ENCODE measurements around the gene GH2. TPM values are rescaled to one million over a fixed set of nuclear protein-coding genes. Genes with fewer than 3 reads are reported as not detected.

The GH2 gene
- total and polyA plus RNA-seq, 2 experiments from 2014 or later = not detected

DNA sequence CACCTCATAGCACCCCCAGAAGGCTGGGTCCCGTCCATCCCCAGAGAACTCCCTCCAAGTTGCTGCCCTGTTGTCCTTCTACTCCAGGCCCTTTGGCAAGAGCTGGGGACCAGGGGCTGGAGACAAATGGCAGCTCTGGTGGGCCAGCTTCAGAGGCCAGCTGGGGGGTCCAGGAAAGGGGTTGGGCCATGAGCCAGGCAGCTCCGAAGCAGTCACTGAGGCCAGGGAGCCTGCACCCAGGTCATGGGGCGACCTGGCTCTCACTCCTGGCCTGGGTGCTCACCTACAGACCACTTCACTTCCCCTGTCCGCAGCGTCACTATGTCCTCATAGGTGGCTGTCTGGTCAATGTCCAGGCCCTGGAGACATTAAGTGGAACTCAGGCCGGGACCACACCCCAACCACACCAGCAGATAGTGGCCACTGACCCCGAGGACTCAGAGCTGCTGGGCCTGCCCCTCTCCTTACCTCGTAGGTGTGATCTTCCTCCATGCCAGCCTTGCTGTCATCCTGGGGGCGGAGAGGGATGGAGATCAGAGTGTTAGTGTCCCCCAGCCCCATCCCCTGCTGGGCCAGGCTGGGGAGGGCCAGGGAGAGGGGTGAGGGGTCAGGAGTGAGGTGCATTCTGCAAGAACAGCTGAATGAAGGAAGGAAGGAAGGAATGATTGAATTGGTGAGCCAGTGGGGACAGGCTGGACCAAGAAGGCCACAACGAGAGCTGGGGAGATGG is 47.4 kb upstream of the GH2 start:
- H3K4me1 ChIP-seq (ENCODE audit: insufficient read depth) = no peaks in the 10 kb centered on the region
- in situ Hi-C loops (cut with MboI) = loop anchor here (10.0 kb wide), 2 partner anchors 96 to 206 kb away; partner anchors contain the start of genes ERN1 and ICAM2
- TF ChIP-seq EZH2 (IDR thresholded peaks at IDR 0.05; ENCODE audit: insufficient read depth, poor library complexity, severe bottlenecking) (no peak), EZH2phosphoT487 (IDR thresholded peaks at IDR 0.05; ENCODE audit: insufficient read depth, low read depth) (no peak)

DNA sequence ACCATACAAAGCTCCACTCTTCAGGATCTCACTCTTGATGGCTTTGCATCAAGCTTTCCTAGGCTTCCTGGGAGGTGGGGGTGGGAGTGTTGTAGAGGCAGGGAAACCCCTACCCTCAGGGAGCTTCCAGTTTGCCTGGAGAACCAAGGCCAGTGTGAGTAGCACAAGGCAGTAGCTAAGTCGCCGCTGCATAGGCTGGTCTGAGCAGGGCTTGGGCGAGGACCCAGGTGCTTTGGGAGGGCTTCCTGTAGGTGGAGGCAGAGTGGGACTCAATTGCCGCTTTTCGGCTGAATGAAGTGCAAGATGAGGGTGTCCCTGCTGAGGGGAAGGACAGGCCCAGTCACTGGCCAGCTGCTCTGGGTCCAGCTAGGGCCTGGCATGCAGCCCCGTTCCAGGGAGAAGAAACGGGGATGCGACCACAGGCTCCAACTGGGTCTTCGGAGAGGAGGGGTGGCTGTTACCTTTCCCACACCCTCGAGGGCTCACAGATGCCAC is 46.5 kb upstream of the GH2 start:
- H3K36me3 ChIP-seq (ENCODE audit: low read depth) = no peaks in the 10 kb centered on the region
- WGBS, 2 experiments (ENCODE audit: low coverage in 1 of 2, low lambda C conversion rate in 2 of 2, missing lambda C conversion rate in 2 of 2) = 79 to 80% methylated on average over 10 of the region's 10 CpGs
- TF ChIP-seq EZH2phosphoT487 (IDR thresholded peaks at IDR 0.05; ENCODE audit: insufficient read depth, low read depth) (no peak), EZH2 (IDR thresholded peaks at IDR 0.05; ENCODE audit: insufficient read depth, poor library complexity, severe bottlenecking) (no peak)

More for the DNA sequence above, 47.4 kb upstream of the GH2 start:
- Histone ChIP-seq H3K4me2 (ENCODE audit: unreplicated experiment) (no peak overlapping the region), H3K27me3 (replicated peaks; ENCODE audit: insufficient read depth) (0 out of 2 replicates have a peak, but pooled peaks cover 7% of the 10 kb centered on the region), H3K9me2 (ENCODE audit: insufficient read depth) (no peaks in the 10 kb centered on the region), H3K27ac (no peak overlapping the region), H3F3A (ENCODE audit: insufficient read depth) (no peaks in the 10 kb centered on the region), H3K36me3 (ENCODE audit: low read depth) (no peaks in the 10 kb centered on the region), H2AFZ (no peak overlapping the region), H4K20me1 (ENCODE audit: insufficient read depth) (no peaks in the 10 kb centered on the region), H3K4me3 (no peak overlapping the region), H3K9me3 (ENCODE audit: low read depth) (no peaks in the 10 kb centered on the region), H3K79me2 (ENCODE audit: insufficient read depth) (no peaks in the 10 kb centered on the region), H3K9ac (no peak overlapping the region)
- WGBS, 2 experiments (ENCODE audit: low coverage in 1 of 2, low lambda C conversion rate in 2 of 2, missing lambda C conversion rate in 2 of 2) = 75 to 80% methylated on average over 10 of the region's 10 CpGs
- no peak for DNase-seq

DNA sequence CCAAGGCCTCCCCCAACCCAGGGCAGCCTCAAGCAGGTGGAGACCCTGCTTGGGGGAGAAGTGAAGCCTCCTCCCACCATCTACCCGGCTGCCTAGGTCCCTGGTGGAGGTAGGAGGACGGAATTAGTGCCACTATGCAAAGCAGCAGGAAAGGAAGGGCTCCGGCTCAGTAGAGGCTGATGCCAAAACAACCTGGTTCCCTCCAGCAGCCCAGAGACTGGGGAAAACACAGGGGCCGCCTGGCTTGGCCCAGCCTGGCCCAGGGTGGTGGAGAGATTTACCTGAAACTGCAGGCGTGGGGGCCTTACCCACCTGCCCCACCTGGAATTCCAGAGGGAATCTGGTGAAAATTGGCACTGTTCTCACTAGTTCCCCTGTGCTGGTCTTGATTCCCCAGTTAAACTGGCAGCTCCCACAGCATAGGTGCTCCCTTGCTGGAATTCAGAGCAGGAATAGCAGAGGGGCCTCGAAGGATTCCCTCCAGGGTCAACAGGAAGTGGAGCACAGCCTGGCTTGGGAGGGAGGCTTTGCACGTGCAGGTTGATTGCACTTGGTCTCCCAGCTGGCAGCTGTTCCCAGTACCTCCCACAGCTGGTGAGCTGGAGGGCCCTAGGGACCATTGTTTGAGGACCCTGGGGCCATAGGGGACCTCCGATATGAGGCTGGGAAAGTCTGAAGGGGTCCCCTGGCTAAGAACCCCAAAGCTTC is 45.9 kb upstream of the GH2 start:
- no peak overlapping the region for H2AFZ ChIP-seq
- no peak for TF ChIP-seq EZH2 (IDR thresholded peaks at IDR 0.05; ENCODE audit: insufficient read depth, poor library complexity, severe bottlenecking)
- TF ChIP-seq EZH2phosphoT487 (IDR thresholded peaks at IDR 0.05; ENCODE audit: insufficient read depth, low read depth) = no peak
- H3F3A ChIP-seq (ENCODE audit: insufficient read depth) = no peaks in the 10 kb centered on the region
- H3K79me2 ChIP-seq (ENCODE audit: insufficient read depth) = no peaks in the 10 kb centered on the region
- WGBS, 2 experiments (ENCODE audit: low coverage in 1 of 2, low lambda C conversion rate in 2 of 2, missing lambda C conversion rate in 2 of 2) = 57 to 67% methylated on average over 8 of the region's 8 CpGs
- in situ Hi-C loops (cut with MboI) = loop anchor here (10.0 kb wide), 2 partner anchors 97 to 207 kb away; partner anchors contain the start of genes ERN1 and ICAM2
- no peaks in the 10 kb centered on the region for H3K27me3 ChIP-seq (replicated peaks; ENCODE audit: insufficient read depth)
- no peaks in the 10 kb centered on the region for H4K20me1 ChIP-seq (ENCODE audit: insufficient read depth)
- H3K9me3 ChIP-seq (ENCODE audit: low read depth) = no peaks in the 10 kb centered on the region
- H3K4me1 ChIP-seq (ENCODE audit: insufficient read depth) = no peaks in the 10 kb centered on the region
- no peak overlapping the region for H3K4me3 ChIP-seq
- H3K9ac ChIP-seq = no peak overlapping the region
- DNase-seq = no peak
- no peak overlapping the region for H3K27ac ChIP-seq
- H3K4me2 ChIP-seq (ENCODE audit: unreplicated experiment) = no peak overlapping the region
- no peaks in the 10 kb centered on the region for H3K36me3 ChIP-seq (ENCODE audit: low read depth)
- no peaks in the 10 kb centered on the region for H3K9me2 ChIP-seq (ENCODE audit: insufficient read depth)

More for the DNA sequence above, 46.5 kb upstream of the GH2 start:
- in situ Hi-C loops (cut with MboI) = loop anchor here (10.0 kb wide), 2 partner anchors 97 to 207 kb away; partner anchors contain the start of genes ERN1 and ICAM2
- H2AFZ ChIP-seq = no peak overlapping the region
- no peaks in the 10 kb centered on the region for H4K20me1 ChIP-seq (ENCODE audit: insufficient read depth)
- no peaks in the 10 kb centered on the region for H3K9me2 ChIP-seq (ENCODE audit: insufficient read depth)
- H3K4me2 ChIP-seq (ENCODE audit: unreplicated experiment) = no peak overlapping the region
- no peak for DNase-seq
- H3K9ac ChIP-seq = no peak overlapping the region
- no peak overlapping the region for H3K4me3 ChIP-seq
- H3K27me3 ChIP-seq (replicated peaks; ENCODE audit: insufficient read depth) = 0 out of 2 replicates have a peak, but pooled peaks cover under 1% of the 10 kb centered on the region
- H3K4me1 ChIP-seq (ENCODE audit: insufficient read depth) = no peaks in the 10 kb centered on the region
- H3K27ac ChIP-seq = no peak overlapping the region
- H3F3A ChIP-seq (ENCODE audit: insufficient read depth) = no peaks in the 10 kb centered on the region
- no peaks in the 10 kb centered on the region for H3K9me3 ChIP-seq (ENCODE audit: low read depth)
- H3K79me2 ChIP-seq (ENCODE audit: insufficient read depth) = no peaks in the 10 kb centered on the region

DNA sequence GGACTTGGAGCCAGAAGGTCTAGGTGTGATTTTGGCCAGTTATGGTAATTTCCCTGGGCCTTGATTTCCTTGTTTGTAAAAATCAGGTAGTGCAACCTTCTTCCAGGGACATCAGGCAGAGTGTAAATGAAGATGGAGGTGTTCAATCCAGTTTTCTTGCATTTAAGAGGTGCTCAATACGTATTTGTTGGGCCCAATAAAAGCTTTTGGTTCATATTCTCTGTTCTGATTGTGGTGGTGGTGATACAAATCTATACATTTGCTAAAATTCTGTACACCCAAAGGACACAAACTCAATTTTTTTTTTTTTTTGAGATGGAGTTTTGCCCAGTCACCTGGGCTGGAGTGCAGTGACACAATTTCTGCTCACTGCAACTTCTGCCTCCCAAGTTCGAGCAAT is 44.4 kb upstream of the GH2 start:
- Histone ChIP-seq H3K27me3 (replicated peaks; ENCODE audit: insufficient read depth) (no peaks in the 10 kb centered on the region), H3K4me1 (ENCODE audit: insufficient read depth) (no peaks in the 10 kb centered on the region), H3K9me3 (ENCODE audit: low read depth) (no peaks in the 10 kb centered on the region), H3K9me2 (ENCODE audit: insufficient read depth) (no peaks in the 10 kb centered on the region), H3F3A (ENCODE audit: insufficient read depth) (no peaks in the 10 kb centered on the region), H2AFZ (no peak overlapping the region), H3K79me2 (ENCODE audit: insufficient read depth) (no peaks in the 10 kb centered on the region), H3K4me2 (ENCODE audit: unreplicated experiment) (no peak overlapping the region), H3K27ac (no peak overlapping the region), H4K20me1 (ENCODE audit: insufficient read depth) (no peaks in the 10 kb centered on the region), H3K4me3 (no peak overlapping the region), H3K9ac (no peak overlapping the region), H3K36me3 (ENCODE audit: low read depth) (no peaks in the 10 kb centered on the region)
- in situ Hi-C loops (cut with MboI) = loop anchor here (10.0 kb wide), 2 partner anchors 99 to 209 kb away; partner anchors contain the start of genes ERN1 and ICAM2
- DNase-seq = no peak
- TF ChIP-seq EZH2 (IDR thresholded peaks at IDR 0.05; ENCODE audit: insufficient read depth, poor library complexity, severe bottlenecking) (no peak), EZH2phosphoT487 (IDR thresholded peaks at IDR 0.05; ENCODE audit: insufficient read depth, low read depth) (no peak)
- 92 to 93% methylated on average over 2 of the region's 2 CpGs for WGBS, 2 experiments (ENCODE audit: low coverage in 1 of 2, low lambda C conversion rate in 2 of 2, missing lambda C conversion rate in 2 of 2)
